Right lobe of liver (tissue), 6 donors: Measurements from ENCODE around the gene RAB3B. TPM values are rescaled to one million over a fixed set of nuclear protein-coding genes. Genes with fewer than 3 reads are reported as not detected.

Experiments
- ATAC-seq, 4 donors: fragments of 200-7000 bp; cut with Tn5 transposase; one replicate each; pipeline ENCODE4 v1.9.1; 2020; ENCODE audit warnings: mild to moderate bottlenecking in 4 of 4, moderate library complexity in 4 of 4
- DNase-seq, 3 donors: peaks; one replicate each; pipeline ENCODE4 v3.0.0-alpha.2; 2020
- H3K27ac ChIP-seq, 3 donors: fragments of 200-600 bp; one replicate each; pipeline ENCODE4 v1.8.0; 2022
- H3K27me3 ChIP-seq, 2 donors: fragments of 200-600 bp; one replicate each; pipeline ENCODE4 v1.8.0; 2022
- H3K36me3 ChIP-seq, 4 donors: fragments of 200-600 bp; sonication (generic) in 1 of 4; one replicate each; pipeline versions ENCODE4 v1.5.1 to v1.8.0; 2017 to 2022; ENCODE audit warnings: control low read depth in 1 of 4
- H3K4me1 ChIP-seq, 4 donors: fragments of 200-600 bp; sonication (generic) in 1 of 4; one replicate each; pipeline versions ENCODE4 v1.5.1 to v1.8.0; 2017 to 2022; ENCODE audit warnings: control low read depth in 1 of 4
- H3K4me3 ChIP-seq, 3 donors: fragments of 200-600 bp; one replicate each; pipeline ENCODE4 v1.8.0; 2022
- H3K9me3 ChIP-seq, 4 donors: fragments of 200-600 bp; sonication (generic) in 1 of 4; one replicate each; pipeline versions ENCODE4 v1.5.1 to v1.8.0; 2017 to 2022; ENCODE audit warnings: control low read depth in 1 of 4
- CTCF ChIP-seq, 4 donors: fragments of 200-600 bp in 3 of 4; fragments of 450-650 bp in 1 of 4; IDR thresholded peaks; one replicate each; pipeline versions ENCODE4 v1.5.1 to v1.8.0; 2016 to 2022; ENCODE audit warnings: antibody characterized with exemption in 4 of 4, mild to moderate bottlenecking in 2 of 4
- POLR2A ChIP-seq: fragments of 450-650 bp; IDR thresholded peaks from one replicate; pipeline ENCODE4 v1.6.1; 2017; ENCODE audit warnings: antibody characterized with exemption, mild to moderate bottlenecking
- WGBS: methylation state at CpG from one replicate; pipeline ENCODE4 v1.1.6; 2018; ENCODE audit warnings: low coverage, low lambda C conversion rate; ENCODE audit not compliant: insufficient coverage; ENCODE audit errors: missing lambda C conversion rate; 5-methylcytosine and 5-hydroxymethylcytosine counted together
- intact Hi-C, 2 donors: fragments of 100-400 bp; cut with DNase I; formaldehyde crosslinking; loops; one replicate each; pipeline versions ENCODE4 v1.11.2 to v1.14.1; 2022
- total RNA-seq, 6 experiments: library from RNA; depleted of rRNA in 2 of 6; stranded (reverse); fragments of >200 nt in 2 of 6; fragmentation: NEBNext Ultra II Directional in 3 of 6; extraction: Animal tissue kit (Norgen Biotek cat#: 25700) in 3 of 6; gene quantifications; one replicate each; pipeline versions ENCODE4 v1.1.0 to v1.2.4, GENCODE V29; 2016 to 2023
- donor health status: DM: no; HTN: yes; CAD: no.
- donor health status: DM: no; HTN: no; CAD: no.
- donor health status: DM: no; HTN: no; CAD: no.
- donor health status: DM: no; HTN: yes; CAD: no.
- donor health status: DM: no; HTN: yes; CAD: no.

The RAB3B gene
- total RNA-seq, 6 experiments from 2014 or later, result 0.05 to 9.7 (median 4.4) TPM

GRCh38 chr1:51998701-51999100, 8.2 kb upstream of the RAB3B start:
- Histone ChIP-seq H3K4me3 (no peak overlapping the region), H3K27ac (no peak overlapping the region), H3K36me3 (no peaks in the 10 kb centered on the region), H3K27me3 (no peaks in the 10 kb centered on the region), H3K4me1 (no peaks in the 10 kb centered on the region), H3K9me3 (no peaks in the 10 kb centered on the region)
- WGBS, result 91% methylated on average over 1 of the region's 1 CpG
- DNase-seq (no peak), ATAC-seq (no peak)
- TF ChIP-seq POLR2A, result no peak
- no peak for TF ChIP-seq CTCF (IDR thresholded peaks at IDR 0.05)
- intact Hi-C loops, result loop anchor here in 1 of 2 donors (10.0 kb wide), 1 partner anchor 94 kb away; no protein-coding TSS in a partner anchor

GRCh38 chr1:51997974-51998382, 7.5 kb upstream of the RAB3B start:
- 56% methylated on average over 5 of the region's 5 CpGs for WGBS
- no peak overlapping the region for H3K4me3 ChIP-seq
- H3K27me3 ChIP-seq, result no peaks in the 10 kb centered on the region
- ATAC-seq, result no peak
- DNase-seq, result no peak
- intact Hi-C loops, result loop anchor here in 1 of 2 donors (10.0 kb wide), 1 partner anchor 93 kb away; no protein-coding TSS in a partner anchor
- no peaks in the 10 kb centered on the region for H3K36me3 ChIP-seq
- H3K27ac ChIP-seq, result no peak overlapping the region
- TF ChIP-seq CTCF (IDR thresholded peaks at IDR 0.05), result no peak
- TF ChIP-seq POLR2A, result no peak
- H3K9me3 ChIP-seq, result no peaks in the 10 kb centered on the region
- no peaks in the 10 kb centered on the region for H3K4me1 ChIP-seq

GRCh38 chr1:51989582-51990477, 670 bp downstream of the RAB3B start:
- ATAC-seq (no peak), DNase-seq (peak in 1 of 3 donors; percentile 19)
- intact Hi-C loops, result loop anchor here in 1 of 2 donors (10.0 kb wide), 1 partner anchor 85 kb away; no protein-coding TSS in a partner anchor
- Histone ChIP-seq H3K4me1 (no peaks in the 10 kb centered on the region), H3K27me3 (no peaks in the 10 kb centered on the region), H3K36me3 (no peaks in the 10 kb centered on the region), H3K27ac (no peak overlapping the region), H3K4me3 (peak overlapping the region; percentile 23 to 58 (median 54)), H3K9me3 (no peaks in the 10 kb centered on the region)
- TF ChIP-seq CTCF (IDR thresholded peaks at IDR 0.05), result no peak
- no peak for TF ChIP-seq POLR2A
- 13% methylated on average over 41 of the region's 47 CpGs for WGBS

GRCh38 chr1:51988254-51988653, 2.2 kb downstream of the RAB3B start:
- intact Hi-C loops, result no loop called here
- H3K27ac ChIP-seq, result no peak overlapping the region
- ATAC-seq (no peak), DNase-seq (no peak)
- no peaks in the 10 kb centered on the region for H3K4me1 ChIP-seq
- TF ChIP-seq POLR2A (no peak), CTCF (IDR thresholded peaks at IDR 0.05) (no peak)
- no peaks in the 10 kb centered on the region for H3K27me3 ChIP-seq
- no peaks in the 10 kb centered on the region for H3K36me3 ChIP-seq
- no peaks in the 10 kb centered on the region for H3K9me3 ChIP-seq
- H3K4me3 ChIP-seq, result no peak overlapping the region
